Measurements from ENCODE around the gene PRKD1. TPM values are rescaled to one million over a fixed set of nuclear protein-coding genes. Genes with fewer than 3 reads are reported as not detected.

Gene PRKD1
- total RNA-seq, 3 donors from 2014 or later (not counting 1 experiment from before 2014, with no cell fraction given) = not detected

GRCh38 chr14:29741909-29742401, 185.7 kb downstream of the PRKD1 start:
- Histone ChIP-seq H3K27ac (ENCODE audit: low read length) (no peak overlapping the region), H3K4me1 (ENCODE audit: control insufficient read depth, insufficient read depth, low read length) (no peaks in the 10 kb centered on the region), H3K9me3 (ENCODE audit: control insufficient read depth, insufficient read depth, low read length) (no peaks in the 10 kb centered on the region), H3K27me3 (ENCODE audit: control insufficient read depth, insufficient read depth, low read length) (no peaks in the 10 kb centered on the region), H3K36me3 (ENCODE audit: control insufficient read depth, insufficient read depth, low read length) (no peaks in the 10 kb centered on the region), H3K4me3 (ENCODE audit: low read length) (no peak overlapping the region)
- no peaks in the 10 kb centered on the region for H3K27me3 Mint-ChIP-seq (ENCODE audit: low read depth in 2 of 2)
- ATAC-seq (no peak), DNase-seq (no peak)
- WGBS (ENCODE audit: insufficient coverage) = 88% methylated on average over 4 of the region's 5 CpGs
- H3K36me3 Mint-ChIP-seq = no peaks in the 10 kb centered on the region
- no peaks in the 10 kb centered on the region for H3K4me1 Mint-ChIP-seq
- intact Hi-C loops (cut with micrococcal nuclease) = no loop called here
- TF ChIP-seq CTCF (IDR thresholded peaks at IDR 0.05) = no peak
- H3K9me3 Mint-ChIP-seq = peaks cover 27% of the 10 kb centered on the region in 2 donors
- H3K4me3 Mint-ChIP-seq = no peak overlapping the region
- H3K27ac Mint-ChIP-seq = no peak overlapping the region

- no peak for TF ChIP-seq CTCF (IDR thresholded peaks at IDR 0.05)
- H3K27ac Mint-ChIP-seq = no peak overlapping the region
- no peaks in the 10 kb centered on the region for H3K4me1 ChIP-seq (ENCODE audit: control insufficient read depth, insufficient read depth, low read length)
- H3K9me3 Mint-ChIP-seq = peaks cover 24 to 32% of the 10 kb centered on the region in 2 donors
- DNase-seq (no peak), ATAC-seq (no peak)
- no peaks in the 10 kb centered on the region for H3K27me3 Mint-ChIP-seq (ENCODE audit: low read depth in 2 of 2)
- no peaks in the 10 kb centered on the region for H3K36me3 ChIP-seq (ENCODE audit: control insufficient read depth, insufficient read depth, low read length)
- no peaks in the 10 kb centered on the region for H3K9me3 ChIP-seq (ENCODE audit: control insufficient read depth, insufficient read depth, low read length)
- no peaks in the 10 kb centered on the region for H3K36me3 Mint-ChIP-seq
- no peak overlapping the region for H3K4me3 ChIP-seq (ENCODE audit: low read length)
- no peak overlapping the region for H3K27ac ChIP-seq (ENCODE audit: low read length)
- intact Hi-C loops (cut with micrococcal nuclease) = no loop called here
- H3K4me3 Mint-ChIP-seq = no peak overlapping the region
- H3K27me3 ChIP-seq (ENCODE audit: control insufficient read depth, insufficient read depth, low read length) = no peaks in the 10 kb centered on the region
- H3K4me1 Mint-ChIP-seq = no peaks in the 10 kb centered on the region
Measured at GRCh38 chr14:29740491-29740890, 187.2 kb downstream of the PRKD1 start.

GRCh38 chr14:29738950-29739349, 188.7 kb downstream of the PRKD1 start:
- ATAC-seq = no peak
- H3K36me3 ChIP-seq (ENCODE audit: control insufficient read depth, insufficient read depth, low read length) = no peaks in the 10 kb centered on the region
- Mint-ChIP-seq H3K9me3 (peaks cover 20 to 33% of the 10 kb centered on the region in 2 donors), H3K27ac (no peak overlapping the region), H3K36me3 (no peaks in the 10 kb centered on the region), H3K4me3 (no peak overlapping the region), H3K27me3 (ENCODE audit: low read depth in 2 of 2) (no peaks in the 10 kb centered on the region), H3K4me1 (no peaks in the 10 kb centered on the region)
- no peak overlapping the region for H3K27ac ChIP-seq (ENCODE audit: low read length)
- H3K27me3 ChIP-seq (ENCODE audit: control insufficient read depth, insufficient read depth, low read length) = no peaks in the 10 kb centered on the region
- no peaks in the 10 kb centered on the region for H3K4me1 ChIP-seq (ENCODE audit: control insufficient read depth, insufficient read depth, low read length)
- H3K4me3 ChIP-seq (ENCODE audit: low read length) = no peak overlapping the region
- peaks cover 5% of the 10 kb centered on the region for H3K9me3 ChIP-seq (ENCODE audit: control insufficient read depth, insufficient read depth, low read length)
- no peak for TF ChIP-seq CTCF (IDR thresholded peaks at IDR 0.05)
- DNase-seq = no peak
- intact Hi-C loops (cut with micrococcal nuclease) = no loop called here
- WGBS (ENCODE audit: insufficient coverage) = 54% methylated on average over 1 of the region's 1 CpG

GRCh38 chr14:29738056-29738455, 189.6 kb downstream of the PRKD1 start:
- no peaks in the 10 kb centered on the region for H3K27me3 Mint-ChIP-seq (ENCODE audit: low read depth in 2 of 2)
- no peak for ATAC-seq
- no peaks in the 10 kb centered on the region for H3K4me1 Mint-ChIP-seq
- peaks cover 15 to 28% of the 10 kb centered on the region in 2 donors for H3K9me3 Mint-ChIP-seq
- intact Hi-C loops (cut with micrococcal nuclease) = no loop called here
- no peak overlapping the region for H3K27ac Mint-ChIP-seq
- Histone ChIP-seq H3K27ac (ENCODE audit: low read length) (no peak overlapping the region), H3K36me3 (ENCODE audit: control insufficient read depth, insufficient read depth, low read length) (no peaks in the 10 kb centered on the region), H3K9me3 (ENCODE audit: control insufficient read depth, insufficient read depth, low read length) (peaks cover 9% of the 10 kb centered on the region), H3K4me1 (ENCODE audit: control insufficient read depth, insufficient read depth, low read length) (no peaks in the 10 kb centered on the region), H3K4me3 (ENCODE audit: low read length) (no peak overlapping the region), H3K27me3 (ENCODE audit: control insufficient read depth, insufficient read depth, low read length) (no peaks in the 10 kb centered on the region)
- no peak for DNase-seq
- 75% methylated on average over 1 of the region's 1 CpG for WGBS (ENCODE audit: insufficient coverage)
- no peak for TF ChIP-seq CTCF (IDR thresholded peaks at IDR 0.05)
- no peaks in the 10 kb centered on the region for H3K36me3 Mint-ChIP-seq
- no peak overlapping the region for H3K4me3 Mint-ChIP-seq
